Activated T-cell treated with anti-CD3 and anti-CD28 coated beads, Interleukin-2, amount 50 U/mL, for 1 hour (primary cell): ENCODE measurements around the gene GAST.
"Not testable (repeated sequence)": the region's sequence is repeated elsewhere in the genome, so short reads cannot be mapped to it uniquely, and the experiment has no call there.

ENCODE experiments used
- DNase-seq: peaks from one replicate; pipeline ENCODE4 v3.0.0-alpha.2; 2020

GAST gene

DNA sequence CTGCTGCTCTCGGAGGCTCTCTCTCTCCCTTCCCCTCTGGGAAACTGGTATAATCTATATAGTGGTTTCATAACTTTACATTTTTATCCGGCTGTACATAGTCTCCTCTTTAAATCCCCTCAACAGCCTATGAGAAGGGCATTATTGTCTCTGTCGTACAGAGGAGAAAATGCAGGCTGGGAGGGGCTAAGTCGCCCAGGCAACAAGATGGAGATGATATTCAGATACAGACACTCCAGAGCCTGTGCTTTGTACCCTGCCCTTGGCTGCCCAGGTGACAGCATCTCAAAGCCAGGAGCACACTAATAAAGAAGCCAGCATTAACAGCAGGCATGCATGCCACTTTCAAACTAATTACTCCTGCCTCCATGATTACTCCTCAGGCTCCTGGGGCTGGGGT is 28.1 kb upstream of the GAST start:
- no peak for DNase-seq

GRCh38 chr17:41685753-41686152 is 26.4 kb upstream of the GAST start:
- DNase-seq: not testable (repeated sequence)

GRCh38 chr17:41686281-41686680 is 25.9 kb upstream of the GAST start:
- DNase-seq: no peak

- DNase-seq: peak; percentile 64
These were observed 24.1 kb upstream of the GAST start for GRCh38 chr17:41687828-41688640.

DNA sequence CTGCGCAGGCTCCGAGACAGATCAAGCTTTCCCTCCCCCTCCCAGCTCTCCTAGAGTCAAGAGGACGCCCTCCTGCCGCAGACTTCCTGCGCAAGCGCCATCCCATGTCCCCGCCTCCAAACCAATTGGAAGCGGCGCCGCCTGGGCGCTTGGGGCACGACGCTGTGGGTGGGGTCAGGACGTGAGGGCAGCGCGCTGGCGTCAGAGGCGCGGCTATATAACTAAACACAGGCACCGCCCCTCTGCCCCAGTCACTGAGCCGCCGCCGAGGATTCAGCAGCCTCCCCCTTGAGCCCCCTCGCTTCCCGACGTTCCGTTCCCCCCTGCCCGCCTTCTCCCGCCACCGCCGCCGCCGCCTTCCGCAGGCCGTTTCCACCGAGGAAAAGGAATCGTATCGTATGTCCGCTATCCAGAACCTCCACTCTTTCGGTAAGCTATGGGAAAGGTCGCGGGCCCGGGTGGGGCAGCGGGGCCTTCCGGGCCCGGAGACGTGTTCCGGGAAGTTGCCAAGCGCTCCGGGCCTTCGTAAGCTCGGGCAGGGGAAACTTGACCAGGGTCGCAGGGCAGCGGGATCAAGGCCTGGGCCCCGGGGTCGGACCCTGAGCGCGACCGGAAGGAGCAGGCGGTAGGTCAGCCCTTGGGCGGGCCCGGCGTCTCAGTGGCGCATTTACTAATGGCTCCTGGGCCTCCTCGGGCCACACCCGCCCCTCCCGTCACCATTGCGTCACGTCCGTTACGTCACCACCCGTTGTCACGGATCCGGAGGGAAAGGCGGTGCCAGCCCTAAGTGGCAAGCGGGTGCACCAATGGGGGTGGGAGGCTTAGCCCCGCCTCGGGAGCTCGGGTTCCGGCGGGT is 23.3 kb upstream of the GAST start, which contains the start of gene EIF1:
Gene EIF1 (plus strand): TSS at position 245 of the 856 bp plus-strand sequence. CDS start 154 bp downstream, at position 399.
- DNase-seq: peak; percentile 99

GRCh38 chr17:41689497-41690299 is 22.4 kb upstream of the GAST start:
- no peak for DNase-seq

DNA sequence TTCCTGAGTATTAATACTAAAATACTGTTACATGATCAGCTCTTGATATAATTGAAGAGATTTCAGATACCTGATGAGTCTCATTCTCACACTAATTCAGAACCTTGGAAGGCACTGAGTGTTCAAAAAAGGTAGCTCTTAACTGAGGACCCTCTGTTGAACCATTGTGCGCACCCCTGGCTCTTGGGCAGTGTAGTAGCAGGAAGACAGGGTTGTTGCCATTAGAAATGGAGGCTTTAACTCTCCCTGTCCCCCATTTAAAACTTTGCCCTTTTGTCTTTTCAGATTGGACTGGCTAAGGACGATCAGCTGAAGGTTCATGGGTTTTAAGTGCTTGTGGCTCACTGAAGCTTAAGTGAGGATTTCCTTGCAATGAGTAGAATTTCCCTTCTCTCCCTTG is 21.6 kb upstream of the GAST start:
- no peak for DNase-seq

GRCh38 chr17:41691031-41691777 is 20.9 kb upstream of the GAST start:
- DNase-seq: peak; percentile 32

DNA sequence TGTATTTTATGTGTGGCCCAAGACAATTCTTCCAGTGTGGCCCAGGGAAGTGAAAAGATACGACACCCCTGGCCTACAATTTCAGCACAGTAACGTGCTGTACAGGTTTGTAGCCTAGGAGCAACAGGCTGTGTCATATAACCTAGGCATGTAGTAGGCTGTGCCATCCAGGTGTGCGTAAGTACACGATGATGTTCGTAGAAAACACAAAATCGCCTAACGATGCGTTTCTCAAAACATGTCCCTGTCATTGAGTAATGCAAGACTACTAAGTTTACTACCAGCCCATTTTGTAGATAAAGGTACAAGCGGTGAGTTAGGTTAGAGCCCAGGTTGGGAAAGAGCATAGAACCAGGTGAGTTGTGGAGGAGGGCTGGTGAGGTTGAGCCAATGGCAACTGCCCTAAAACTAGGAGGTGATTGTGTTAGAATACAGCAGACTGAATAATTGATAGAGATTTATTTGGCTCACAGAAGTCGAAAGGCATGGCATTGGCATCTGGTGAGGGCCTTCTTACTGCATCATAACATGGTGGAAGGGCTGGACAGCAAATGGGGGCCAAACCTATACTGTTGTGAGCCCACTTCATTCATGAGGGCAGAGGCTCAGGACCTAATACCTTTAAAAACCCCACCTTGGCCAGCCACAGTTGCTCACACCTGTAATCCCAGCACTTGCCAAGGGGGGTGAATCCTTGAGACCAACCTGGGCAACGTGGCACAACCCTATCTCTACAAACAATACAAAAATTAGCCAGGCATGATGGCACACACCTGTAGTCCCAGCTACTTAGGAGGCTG is 19.2 kb upstream of the GAST start:
- peak; percentile 39 for DNase-seq

DNA sequence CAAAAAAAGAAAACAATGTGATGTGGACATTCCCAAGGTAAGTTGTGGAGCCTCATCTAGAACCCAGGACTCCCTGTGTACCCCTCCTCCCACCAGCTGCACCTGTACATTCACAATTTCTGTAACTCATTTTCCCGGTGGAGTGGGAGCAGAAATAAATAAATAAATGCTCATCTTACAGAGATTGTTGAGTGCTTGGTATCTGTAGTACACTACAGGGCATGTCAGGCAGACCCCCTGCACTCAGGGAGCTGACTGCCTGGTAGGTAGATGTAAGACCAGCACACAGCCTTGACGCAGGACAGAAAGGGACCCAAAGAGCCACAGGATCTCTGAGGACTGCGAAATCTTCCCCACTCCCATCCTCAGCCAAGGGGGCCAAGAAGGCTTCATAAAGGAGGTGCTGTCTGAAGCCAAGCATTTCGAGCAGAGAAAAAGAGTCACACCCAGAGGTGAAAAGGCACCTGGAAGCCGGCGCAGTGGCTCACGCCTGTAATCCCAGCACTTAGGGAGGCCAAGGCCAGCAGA is 16.9 kb upstream of the GAST start:
- DNase-seq: no peak

DNA sequence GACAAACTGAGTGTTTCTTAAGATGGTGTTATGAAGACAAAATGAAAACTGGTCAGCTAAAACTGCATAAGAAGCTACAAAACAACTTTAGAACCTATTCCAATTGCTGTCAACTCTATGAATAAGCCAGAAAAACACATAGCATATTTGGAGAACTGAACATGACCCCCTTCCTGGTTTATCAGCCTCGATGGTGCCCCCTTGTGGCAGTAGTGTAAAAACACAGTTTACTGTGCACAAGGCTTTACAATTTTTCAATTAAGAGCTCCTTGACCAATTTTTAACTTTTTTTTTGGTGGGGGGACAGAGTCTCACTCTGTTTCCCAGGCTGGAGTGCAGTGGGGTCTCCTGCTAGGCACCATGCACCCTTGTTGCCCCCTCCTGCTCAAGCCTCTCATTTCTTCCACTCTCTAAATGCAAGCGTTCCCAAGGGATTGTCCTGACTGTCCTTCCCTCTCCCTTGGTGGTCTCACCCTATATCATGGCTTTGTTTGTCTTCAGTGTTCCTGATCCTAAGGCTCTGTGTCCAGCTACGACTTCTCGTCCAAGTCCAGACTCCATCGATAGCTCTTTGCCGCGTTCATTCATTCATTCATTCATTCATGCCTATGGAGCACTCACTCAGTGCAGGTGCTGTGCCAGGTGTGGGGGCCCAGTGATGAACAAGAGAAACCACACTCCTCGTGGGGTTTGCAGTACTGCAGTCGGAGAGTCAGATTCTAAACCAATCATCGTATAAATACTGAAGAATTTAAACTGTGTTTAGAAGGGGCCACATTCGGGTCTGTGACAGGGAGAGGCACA is 16.0 kb upstream of the GAST start:
- peak; percentile 59 for DNase-seq

- DNase-seq: no peak
These were observed 14.8 kb upstream of the GAST start for GRCh38 chr17:41697122-41697962.

DNA sequence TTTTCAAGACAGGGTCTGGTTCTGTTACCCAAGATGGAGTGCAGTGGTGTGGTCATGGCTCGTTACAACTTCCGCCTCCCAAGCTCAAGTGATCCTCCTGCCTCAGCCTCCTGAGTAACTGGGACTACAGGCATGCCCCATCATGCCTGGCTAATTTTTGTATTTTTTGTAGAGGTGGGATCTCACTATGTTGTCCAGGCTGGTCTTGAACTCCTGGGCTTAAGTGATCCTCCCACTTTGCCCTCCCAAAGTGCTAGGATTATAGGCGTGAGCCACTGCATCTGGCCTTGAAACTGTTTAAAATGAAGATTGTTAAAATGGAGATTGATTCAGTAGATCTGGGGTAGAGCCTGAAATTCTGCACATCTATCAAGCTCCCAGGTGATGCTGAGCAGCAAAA is 11.3 kb upstream of the GAST start:
- DNase-seq: not testable (repeated sequence)

- no peak for DNase-seq
These were observed 9.4 kb upstream of the GAST start for GRCh38 chr17:41702712-41703111.

- DNase-seq: no peak
These were observed 6.7 kb upstream of the GAST start for GRCh38 chr17:41705271-41705991.

DNA sequence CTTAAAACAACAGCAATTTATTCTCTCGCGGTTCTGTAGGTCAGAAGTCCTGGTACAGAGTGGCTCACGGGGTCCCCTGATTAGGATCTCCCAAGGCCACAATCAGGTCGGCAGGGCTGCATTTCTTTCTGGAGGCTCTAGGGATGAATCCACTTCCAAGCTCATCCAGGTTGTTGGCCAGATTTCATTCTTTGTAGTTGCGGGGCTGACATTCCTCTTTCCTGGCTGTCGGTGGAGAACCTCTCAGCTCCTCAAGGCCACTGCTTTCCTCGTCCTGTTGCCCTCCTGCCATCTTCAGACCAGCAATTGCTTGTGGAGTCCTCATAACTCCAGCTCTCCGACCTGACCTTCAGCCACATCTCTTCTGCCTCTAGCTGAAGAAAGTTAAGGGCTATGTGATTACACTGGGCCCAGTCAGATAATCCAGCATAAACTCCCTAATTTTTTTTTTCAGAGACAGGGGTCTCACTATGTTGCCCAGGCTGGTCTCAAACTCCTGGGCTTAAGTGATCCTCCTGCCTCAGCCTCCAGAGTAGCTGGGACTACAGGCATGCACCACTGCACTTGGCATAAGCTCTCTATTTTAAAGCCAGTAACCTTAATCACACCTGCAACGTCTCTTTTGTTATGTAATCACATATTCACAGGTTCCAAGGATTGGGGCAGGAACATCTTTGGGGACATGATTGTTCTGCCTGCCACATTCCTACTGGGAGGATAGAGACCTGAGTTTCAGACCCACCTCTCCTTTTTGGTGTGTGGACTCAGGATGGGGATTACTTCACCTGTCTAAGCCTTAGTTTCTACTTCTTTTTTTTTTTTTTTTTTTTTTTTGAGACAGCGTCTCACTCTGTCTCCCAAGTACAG is 4.1 kb upstream of the GAST start:
- DNase-seq: no peak

DNA sequence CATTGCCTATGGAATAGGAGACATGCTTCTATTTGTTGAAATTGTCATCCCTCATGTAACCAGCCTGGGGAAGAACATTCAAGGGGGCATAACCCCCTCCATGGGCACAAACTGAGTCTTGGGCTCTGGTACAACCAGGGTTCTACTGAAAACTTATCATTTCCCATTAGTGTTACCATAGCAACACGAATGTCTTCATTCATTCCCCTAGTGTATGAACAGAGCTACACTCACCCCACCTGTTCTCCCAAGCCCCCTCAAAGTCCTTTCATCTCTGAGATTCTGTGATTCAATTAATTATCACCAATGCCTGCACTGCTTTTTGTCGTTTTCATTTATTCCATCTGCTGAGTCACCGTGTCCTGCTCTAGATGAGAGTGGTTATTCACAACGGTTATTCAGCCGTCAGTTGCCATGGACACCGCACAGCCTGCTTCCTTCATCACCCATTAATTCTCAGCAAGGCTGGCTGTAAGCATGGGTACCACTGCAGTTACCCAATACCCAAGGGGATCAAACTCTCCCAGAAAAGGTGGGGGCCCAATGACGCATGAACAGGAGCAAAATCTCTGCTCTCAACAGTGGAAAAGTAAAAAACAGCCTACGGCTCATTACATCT is 1.6 kb upstream of the GAST start:
- no peak for DNase-seq
